Liver (tissue), 9 donors: ENCODE measurements around the gene UVSSA. TPM values are rescaled to one million over a fixed set of nuclear protein-coding genes. Genes with fewer than 3 reads are reported as not detected.

ENCODE experiments used
- DNase-seq: peaks from one replicate; pipeline ENCODE4 v3.0.0-alpha.2; 2017; ENCODE audit warnings: low spot score
- H3K27ac ChIP-seq, 2 donors: one replicate each; pipeline ENCODE4 v1.7.0; 2013; ENCODE audit warnings: inconsistent platforms in 2 of 2, low read length in 2 of 2, control low read depth in 1 of 2, low read depth in 1 of 2, mild to moderate bottlenecking in 1 of 2
- H3K27me3 ChIP-seq, 4 donors: one replicate each; pipeline versions ENCODE4 v1.6.1 to v1.7.0; 2013; ENCODE audit warnings: low read length in 3 of 4, inconsistent platforms in 1 of 4, mild to moderate bottlenecking in 1 of 4, moderate library complexity in 1 of 4; ENCODE audit not compliant: control insufficient read depth in 4 of 4, insufficient read depth in 4 of 4
- H3K36me3 ChIP-seq, 4 donors: one replicate each; pipeline versions ENCODE4 v1.6.1 to v1.7.0; 2013; ENCODE audit warnings: low read length in 3 of 4, mild to moderate bottlenecking in 3 of 4, low read depth in 1 of 4, moderate library complexity in 1 of 4; ENCODE audit not compliant: control insufficient read depth in 4 of 4, insufficient read depth in 3 of 4
- H3K4me1 ChIP-seq, 4 donors: one replicate each; pipeline versions ENCODE4 v1.6.1 to v1.7.0; 2013; ENCODE audit warnings: low read length in 3 of 4, mild to moderate bottlenecking in 3 of 4, moderate library complexity in 1 of 4; ENCODE audit not compliant: control insufficient read depth in 4 of 4, insufficient read depth in 4 of 4
- H3K4me3 ChIP-seq, 3 donors: one replicate each; pipeline versions ENCODE4 v1.6.1 to v1.7.0; 2013; ENCODE audit warnings: low read length in 3 of 3, control low read depth in 1 of 3, low read depth in 1 of 3, mild to moderate bottlenecking in 1 of 3
- H3K9ac ChIP-seq, 2 donors: one replicate each; pipeline ENCODE4 v1.7.0; 2013; ENCODE audit warnings: low read length in 2 of 2, mild to moderate bottlenecking in 2 of 2, moderate library complexity in 2 of 2, control low read depth in 1 of 2, low read depth in 1 of 2
- H3K9me3 ChIP-seq, 4 donors: one replicate each; pipeline versions ENCODE4 v1.6.1 to v1.7.0; 2013; ENCODE audit warnings: low read length in 3 of 4; ENCODE audit not compliant: control insufficient read depth in 4 of 4
- EGR1 ChIP-seq, 2 donors: IDR thresholded peaks; 2 replicates each; pipeline ENCODE4 v1.6.1; 2016 to 2018; ENCODE audit warnings: antibody characterized with exemption in 2 of 2, low read depth in 2 of 2
- FOXA1 ChIP-seq: IDR thresholded peaks from 2 replicates; pipeline ENCODE4 v1.6.1; 2016; ENCODE audit warnings: antibody characterized with exemption
- FOXA2 ChIP-seq: IDR thresholded peaks from 2 replicates; pipeline ENCODE4 v1.6.1; 2016; ENCODE audit warnings: antibody characterized with exemption
- GABPA ChIP-seq, 2 donors: IDR thresholded peaks in 1 of 2; conservative IDR thresholded peaks in 1 of 2; 2 replicates each; pipeline ENCODE4 v1.6.1; 2016; ENCODE audit warnings: antibody characterized with exemption in 2 of 2, mild to moderate bottlenecking in 1 of 2, moderate library complexity in 1 of 2
- HNF4A ChIP-seq, 2 donors: conservative IDR thresholded peaks; 2 replicates each; pipeline ENCODE4 v1.6.1; 2016; ENCODE audit warnings: antibody characterized with exemption in 2 of 2, mild to moderate bottlenecking in 2 of 2
- HNF4G ChIP-seq: IDR thresholded peaks from 2 replicates; pipeline ENCODE4 v1.6.1; 2016; ENCODE audit warnings: antibody characterized with exemption
- JUND ChIP-seq, 2 donors: IDR thresholded peaks; 2 replicates each; pipeline ENCODE4 v1.6.1; 2016; ENCODE audit warnings: antibody characterized with exemption in 2 of 2
- NR2F2 ChIP-seq: IDR thresholded peaks from 2 replicates; pipeline ENCODE4 v1.6.1; 2016; ENCODE audit warnings: antibody characterized with exemption
- RAD21 ChIP-seq, 2 donors: IDR thresholded peaks; 2 replicates each; pipeline ENCODE4 v1.6.1; 2016; ENCODE audit warnings: antibody characterized with exemption in 2 of 2, mild to moderate bottlenecking in 2 of 2
- RXRA ChIP-seq, 2 donors: IDR thresholded peaks; 2 replicates each; pipeline ENCODE4 v1.6.1; 2017 to 2018; ENCODE audit warnings: antibody characterized with exemption in 2 of 2, mild to moderate bottlenecking in 1 of 2
- SP1 ChIP-seq: IDR thresholded peaks from 2 replicates; pipeline ENCODE4 v1.6.1; 2018; ENCODE audit warnings: antibody characterized with exemption, mild to moderate bottlenecking
- TAF1 ChIP-seq: conservative IDR thresholded peaks from 2 replicates; pipeline ENCODE4 v1.6.1; 2016; ENCODE audit warnings: antibody characterized with exemption, mild to moderate bottlenecking
- WGBS: extraction: QIAGEN DNeasy Blood & Tissue Kit; methylation state at CpG from one replicate; pipeline ENCODE4 v1.1.7; 2013; 5-methylcytosine and 5-hydroxymethylcytosine counted together
- polyA plus RNA-seq, 2 donors: library from polyadenylated mRNA; stranded (reverse) in 1 of 2; unstranded in 1 of 2; fragments of 200-250 nt in 1 of 2; fragments of >200 nt in 1 of 2; fragmentation: Nextera tagmentation in 1 of 2; extraction: Ambion mirVana in 1 of 2; gene quantifications; one replicate each; pipeline versions ENCODE4 v1.2.1 to v1.2.3, GENCODE V29; 2013 to 2015
- total RNA-seq, 2 donors: library from RNA; depleted of rRNA; stranded (reverse); fragments of >200 nt; gene quantifications; one replicate each; pipeline ENCODE4 v1.2.3, GENCODE V29; 2014
- TF ChIP-seq, protein P1 (sequence below): IDR thresholded peaks from 2 replicates; pipeline ENCODE4 v1.6.1; 2016; ENCODE audit warnings: antibody characterized with exemption, mild to moderate bottlenecking
- TF ChIP-seq, protein P2 (sequence below): IDR thresholded peaks from 2 replicates; pipeline ENCODE4 v1.6.1; 2016; ENCODE audit warnings: antibody characterized with exemption
- TF ChIP-seq, protein P3 (sequence below): fragments of 150-350 bp; IDR thresholded peaks from 2 replicates; pipeline ENCODE4 v1.5.1; 2017; ENCODE audit warnings: improper control_type of control experiment, low read depth, low read length; ENCODE audit not compliant: missing input control
- TF ChIP-seq, protein P4 (sequence below): IDR thresholded peaks from 2 replicates; pipeline ENCODE4 v1.6.1; 2016; ENCODE audit warnings: antibody characterized with exemption
- donor health status: healthy.
- donor health status: healthy.
- donor health status: healthy.
- donor health status: healthy.
- donor health status: healthy.

The UVSSA gene
- total and polyA plus RNA-seq, 4 donors: 2.2 to 18.3 (median 3.6) TPM

DNA sequence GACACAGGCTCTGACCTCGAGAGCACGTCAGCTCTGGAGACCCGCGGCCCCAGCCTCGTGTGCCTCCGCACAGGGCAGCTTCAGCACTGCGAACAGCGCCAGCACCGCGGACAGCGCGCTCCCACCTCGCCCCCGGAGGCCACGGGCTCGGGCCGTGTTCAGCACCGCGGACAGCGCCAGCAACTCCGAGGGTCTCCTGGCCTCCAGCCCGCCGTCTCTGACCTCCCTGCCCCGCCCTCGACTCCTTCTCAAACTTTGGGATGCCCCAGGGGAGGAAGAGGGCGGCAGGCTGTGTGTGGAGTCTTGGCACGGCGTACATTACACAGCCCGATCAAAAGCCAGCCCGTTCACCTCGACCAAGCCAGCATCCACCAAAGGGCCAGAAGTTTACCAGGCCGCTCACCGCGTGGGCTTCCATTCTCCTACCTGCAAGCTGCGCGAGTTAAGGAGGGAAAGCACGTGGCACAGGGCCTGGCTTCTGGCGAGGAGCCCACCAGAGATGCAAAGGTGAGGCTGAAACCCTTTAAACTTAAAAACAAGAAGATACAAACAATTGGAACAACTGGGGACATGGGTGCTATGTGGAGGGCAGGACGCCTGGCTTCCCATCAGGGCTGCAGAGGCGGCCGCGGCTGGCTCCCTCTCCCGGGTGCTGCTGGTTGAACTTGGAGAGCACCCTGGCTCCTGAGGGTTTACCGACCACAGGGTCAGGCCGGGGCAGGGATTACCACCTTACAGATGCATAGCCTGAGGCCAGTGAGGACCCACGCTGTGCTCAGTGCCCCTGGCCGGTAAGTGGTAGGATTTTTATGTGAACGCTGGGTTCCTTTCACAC lies 63.7 kb downstream of the UVSSA start:
- Histone ChIP-seq H3K27me3 (peaks cover 4 to 33% (median 8%) of the 10 kb centered on the region in 4 donors), H3K4me3 (no peak overlapping the region), H3K27ac (no peak overlapping the region), H3K4me1 (peaks cover 0 to 15% (median 0%) of the 10 kb centered on the region in 4 donors), H3K36me3 (no peaks in the 10 kb centered on the region), H3K9ac (no peak overlapping the region), H3K9me3 (no peaks in the 10 kb centered on the region)
- peak; percentile 68 for DNase-seq
- TF ChIP-seq RXRA (IDR thresholded peaks at IDR 0.05): no peak
- TF ChIP-seq FOXA1: no peak
- TF ChIP-seq, protein P1, sequence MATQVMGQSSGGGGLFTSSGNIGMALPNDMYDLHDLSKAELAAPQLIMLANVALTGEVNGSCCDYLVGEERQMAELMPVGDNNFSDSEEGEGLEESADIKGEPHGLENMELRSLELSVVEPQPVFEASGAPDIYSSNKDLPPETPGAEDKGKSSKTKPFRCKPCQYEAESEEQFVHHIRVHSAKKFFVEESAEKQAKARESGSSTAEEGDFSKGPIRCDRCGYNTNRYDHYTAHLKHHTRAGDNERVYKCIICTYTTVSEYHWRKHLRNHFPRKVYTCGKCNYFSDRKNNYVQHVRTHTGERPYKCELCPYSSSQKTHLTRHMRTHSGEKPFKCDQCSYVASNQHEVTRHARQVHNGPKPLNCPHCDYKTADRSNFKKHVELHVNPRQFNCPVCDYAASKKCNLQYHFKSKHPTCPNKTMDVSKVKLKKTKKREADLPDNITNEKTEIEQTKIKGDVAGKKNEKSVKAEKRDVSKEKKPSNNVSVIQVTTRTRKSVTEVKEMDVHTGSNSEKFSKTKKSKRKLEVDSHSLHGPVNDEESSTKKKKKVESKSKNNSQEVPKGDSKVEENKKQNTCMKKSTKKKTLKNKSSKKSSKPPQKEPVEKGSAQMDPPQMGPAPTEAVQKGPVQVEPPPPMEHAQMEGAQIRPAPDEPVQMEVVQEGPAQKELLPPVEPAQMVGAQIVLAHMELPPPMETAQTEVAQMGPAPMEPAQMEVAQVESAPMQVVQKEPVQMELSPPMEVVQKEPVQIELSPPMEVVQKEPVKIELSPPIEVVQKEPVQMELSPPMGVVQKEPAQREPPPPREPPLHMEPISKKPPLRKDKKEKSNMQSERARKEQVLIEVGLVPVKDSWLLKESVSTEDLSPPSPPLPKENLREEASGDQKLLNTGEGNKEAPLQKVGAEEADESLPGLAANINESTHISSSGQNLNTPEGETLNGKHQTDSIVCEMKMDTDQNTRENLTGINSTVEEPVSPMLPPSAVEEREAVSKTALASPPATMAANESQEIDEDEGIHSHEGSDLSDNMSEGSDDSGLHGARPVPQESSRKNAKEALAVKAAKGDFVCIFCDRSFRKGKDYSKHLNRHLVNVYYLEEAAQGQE: peak; percentile 99
- TF ChIP-seq, protein P2, sequence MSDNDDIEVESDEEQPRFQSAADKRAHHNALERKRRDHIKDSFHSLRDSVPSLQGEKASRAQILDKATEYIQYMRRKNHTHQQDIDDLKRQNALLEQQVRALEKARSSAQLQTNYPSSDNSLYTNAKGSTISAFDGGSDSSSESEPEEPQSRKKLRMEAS: no peak
- no peak for TF ChIP-seq HNF4A (conservative IDR thresholded peaks at IDR 0.05)
- no peak for TF ChIP-seq NR2F2
- TF ChIP-seq RAD21 (IDR thresholded peaks at IDR 0.05): no peak
- TF ChIP-seq TAF1: no peak
- WGBS: 23% methylated on average over 48 of the region's 48 CpGs

DNA sequence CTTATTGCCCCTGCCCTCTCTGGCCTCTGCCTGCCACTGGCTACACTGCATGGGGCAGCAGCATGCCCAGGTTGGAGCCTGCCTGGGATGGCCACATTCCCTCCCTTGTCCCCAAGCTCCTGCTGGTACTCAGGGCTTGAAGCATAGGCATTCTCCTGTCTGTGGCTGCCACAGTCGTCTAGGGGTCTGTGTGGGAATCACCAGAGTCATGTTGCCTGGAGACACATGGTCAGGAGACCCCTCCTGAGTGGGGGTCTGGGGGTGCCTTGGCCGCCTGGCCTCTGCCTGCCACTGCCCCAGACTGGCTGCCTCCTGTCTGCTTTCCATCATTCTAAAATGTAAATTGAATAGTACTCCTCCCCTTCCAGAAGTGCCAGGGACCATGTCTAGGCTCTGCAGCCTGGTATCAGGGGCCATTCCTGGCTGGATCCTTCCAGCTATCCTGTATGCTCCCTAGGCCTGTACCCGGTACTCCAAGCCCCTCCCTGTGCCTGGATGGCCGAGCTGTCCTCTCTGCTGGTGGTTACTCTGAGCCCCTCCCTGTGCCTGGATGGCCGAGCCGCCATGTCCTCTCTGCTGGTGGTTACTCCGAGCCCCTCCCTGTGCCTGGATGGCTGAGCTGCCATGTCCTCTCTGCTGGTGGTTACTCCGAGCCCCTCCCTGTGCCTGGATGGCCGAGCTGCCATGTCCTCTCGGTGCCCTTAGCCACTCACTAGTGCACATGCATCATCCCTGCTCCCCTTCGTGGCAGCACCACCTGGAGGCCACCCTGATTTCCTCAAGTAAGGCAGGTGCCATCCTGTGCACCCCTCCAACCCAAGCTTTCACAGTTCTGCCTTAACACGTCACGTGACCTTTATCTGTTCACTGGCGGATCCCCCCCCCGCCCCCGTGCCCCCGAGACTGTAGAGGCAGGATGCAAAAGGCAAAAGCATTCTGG lies 64.7 kb downstream of the UVSSA start:
- H3K9me3 ChIP-seq: no peaks in the 10 kb centered on the region
- H3K4me1 ChIP-seq: peaks cover 0 to 8% (median 0%) of the 10 kb centered on the region in 4 donors
- no peak overlapping the region for H3K4me3 ChIP-seq
- DNase-seq: no peak
- H3K27ac ChIP-seq: no peak overlapping the region
- H3K36me3 ChIP-seq: no peaks in the 10 kb centered on the region
- peaks cover 4 to 28% (median 8%) of the 10 kb centered on the region in 4 donors for H3K27me3 ChIP-seq
- H3K9ac ChIP-seq: no peak overlapping the region
- 45% methylated on average over 17 of the region's 17 CpGs for WGBS
- TF ChIP-seq HNF4G: no peak
- TF ChIP-seq, protein P3, sequence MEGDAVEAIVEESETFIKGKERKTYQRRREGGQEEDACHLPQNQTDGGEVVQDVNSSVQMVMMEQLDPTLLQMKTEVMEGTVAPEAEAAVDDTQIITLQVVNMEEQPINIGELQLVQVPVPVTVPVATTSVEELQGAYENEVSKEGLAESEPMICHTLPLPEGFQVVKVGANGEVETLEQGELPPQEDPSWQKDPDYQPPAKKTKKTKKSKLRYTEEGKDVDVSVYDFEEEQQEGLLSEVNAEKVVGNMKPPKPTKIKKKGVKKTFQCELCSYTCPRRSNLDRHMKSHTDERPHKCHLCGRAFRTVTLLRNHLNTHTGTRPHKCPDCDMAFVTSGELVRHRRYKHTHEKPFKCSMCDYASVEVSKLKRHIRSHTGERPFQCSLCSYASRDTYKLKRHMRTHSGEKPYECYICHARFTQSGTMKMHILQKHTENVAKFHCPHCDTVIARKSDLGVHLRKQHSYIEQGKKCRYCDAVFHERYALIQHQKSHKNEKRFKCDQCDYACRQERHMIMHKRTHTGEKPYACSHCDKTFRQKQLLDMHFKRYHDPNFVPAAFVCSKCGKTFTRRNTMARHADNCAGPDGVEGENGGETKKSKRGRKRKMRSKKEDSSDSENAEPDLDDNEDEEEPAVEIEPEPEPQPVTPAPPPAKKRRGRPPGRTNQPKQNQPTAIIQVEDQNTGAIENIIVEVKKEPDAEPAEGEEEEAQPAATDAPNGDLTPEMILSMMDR: no peak
- no peak for TF ChIP-seq GABPA (IDR thresholded peaks at IDR 0.05 in 1 of 2, conservative IDR thresholded peaks at IDR 0.05 in 1 of 2)
- TF ChIP-seq, protein P2: no peak
- TF ChIP-seq, protein P4, sequence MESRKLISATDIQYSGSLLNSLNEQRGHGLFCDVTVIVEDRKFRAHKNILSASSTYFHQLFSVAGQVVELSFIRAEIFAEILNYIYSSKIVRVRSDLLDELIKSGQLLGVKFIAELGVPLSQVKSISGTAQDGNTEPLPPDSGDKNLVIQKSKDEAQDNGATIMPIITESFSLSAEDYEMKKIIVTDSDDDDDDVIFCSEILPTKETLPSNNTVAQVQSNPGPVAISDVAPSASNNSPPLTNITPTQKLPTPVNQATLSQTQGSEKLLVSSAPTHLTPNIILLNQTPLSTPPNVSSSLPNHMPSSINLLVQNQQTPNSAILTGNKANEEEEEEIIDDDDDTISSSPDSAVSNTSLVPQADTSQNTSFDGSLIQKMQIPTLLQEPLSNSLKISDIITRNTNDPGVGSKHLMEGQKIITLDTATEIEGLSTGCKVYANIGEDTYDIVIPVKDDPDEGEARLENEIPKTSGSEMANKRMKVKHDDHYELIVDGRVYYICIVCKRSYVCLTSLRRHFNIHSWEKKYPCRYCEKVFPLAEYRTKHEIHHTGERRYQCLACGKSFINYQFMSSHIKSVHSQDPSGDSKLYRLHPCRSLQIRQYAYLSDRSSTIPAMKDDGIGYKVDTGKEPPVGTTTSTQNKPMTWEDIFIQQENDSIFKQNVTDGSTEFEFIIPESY: no peak
- TF ChIP-seq SP1: no peak
- no peak for TF ChIP-seq RXRA (IDR thresholded peaks at IDR 0.05)
- no peak for TF ChIP-seq TAF1
- TF ChIP-seq EGR1 (IDR thresholded peaks at IDR 0.05; ENCODE audit: low read depth in 2 of 2): no peak
- TF ChIP-seq HNF4A (conservative IDR thresholded peaks at IDR 0.05): no peak
- no peak for TF ChIP-seq JUND (IDR thresholded peaks at IDR 0.05)
- no peak for TF ChIP-seq FOXA1
- no peak for TF ChIP-seq RAD21 (IDR thresholded peaks at IDR 0.05)
- TF ChIP-seq, protein P1: no peak
- TF ChIP-seq FOXA2: no peak
